ENCODE results near the gene CUL1. TPM values are rescaled to one million over a fixed set of nuclear protein-coding genes. Genes with fewer than 3 reads are reported as not detected.

CUL1 gene
- total and polyA plus RNA-seq, 2 donors (not counting 3 experiments of a cell fraction or from before 2014, with no cell fraction given): 25.7 to 50.2 TPM

DNA sequence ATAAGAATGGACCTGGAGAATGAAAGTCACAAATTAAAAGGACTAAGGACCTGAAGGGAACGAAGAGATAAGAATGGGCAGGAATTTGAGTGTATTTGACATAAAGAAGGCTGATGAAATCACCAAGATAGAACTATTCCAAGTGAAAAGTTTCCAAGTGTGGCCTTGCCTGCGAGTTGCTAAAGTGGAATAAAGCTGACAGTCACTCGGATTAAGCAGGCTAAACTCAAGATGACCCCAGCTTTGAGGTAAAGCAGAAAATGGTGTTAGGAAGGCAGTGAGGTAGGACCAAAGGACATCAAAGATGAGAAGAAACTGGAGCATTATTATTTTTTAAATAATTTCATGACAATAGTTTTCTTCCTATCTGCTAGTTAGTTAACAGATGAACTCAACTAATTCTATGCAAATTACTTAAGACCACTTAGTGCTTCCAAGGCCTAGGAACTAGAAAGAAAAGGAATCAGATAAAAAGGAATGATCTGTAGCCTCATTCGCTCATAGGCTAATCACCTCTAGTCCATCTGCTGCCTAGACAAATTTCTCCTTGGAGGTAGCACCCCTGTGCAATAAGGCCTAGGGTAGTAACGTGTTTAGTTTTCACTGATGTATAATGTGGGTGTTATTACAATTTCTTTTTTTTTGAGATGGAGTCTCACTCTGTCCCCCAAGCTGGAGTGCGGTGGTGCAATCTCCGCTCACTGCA lies 150.8 kb downstream of the CUL1 start:
- CTCF ChIA-PET: interaction anchor here (1.1 kb wide), 1 partner anchor 23 kb away, joined by 3 read pairs; no protein-coding TSS in a partner anchor
- Histone ChIP-seq H3K4me1 (ENCODE audit: control insufficient read depth, extremely low read depth, insufficient read depth, low read length) (peaks cover 37% of the 10 kb centered on the region), H3K9me1 (replicated peaks; ENCODE audit: control insufficient read depth, extremely low read depth, insufficient read depth, low read length) (peaks cover 2% of the 10 kb centered on the region), H3K4me3 (replicated peaks in 1 of 3; ENCODE audit: insufficient read depth in 1 of 3, low read depth in 1 of 3, low read length in 3 of 3) (no peak overlapping the region), H3K4me2 (ENCODE audit: insufficient read depth, low read length) (no peak overlapping the region), H3K36me3 (ENCODE audit: control insufficient read depth in 2 of 2, extremely low read depth in 1 of 2, insufficient read depth in 2 of 2, low read length in 2 of 2) (no peaks in the 10 kb centered on the region), H3K9me3 (replicated peaks; ENCODE audit: control insufficient read depth, insufficient read depth, low read length) (no peaks in the 10 kb centered on the region), H3K27me3 (ENCODE audit: control insufficient read depth in 2 of 2, insufficient read depth in 2 of 2, low read length in 2 of 2) (no peaks in the 10 kb centered on the region), H3K79me2 (ENCODE audit: control insufficient read depth, insufficient read depth, low read length) (peaks cover 92% of the 10 kb centered on the region), H3K27ac (ENCODE audit: insufficient read depth, low read depth, low read length) (no peak overlapping the region), H3K9ac (replicated peaks; ENCODE audit: extremely low read depth, insufficient read depth, low read length) (no peak overlapping the region), H4K20me1 (replicated peaks; ENCODE audit: control insufficient read depth, extremely low read depth, insufficient read depth, low read length) (peaks cover 2% of the 10 kb centered on the region), H2AFZ (ENCODE audit: low read depth, low read length) (no peak overlapping the region)
- BruUV-seq (replicated peaks): no TSS peak
- FAIRE-seq: no peak
- intact Hi-C loops (cut with micrococcal nuclease): no loop called here
- TF ChIP-seq, protein P1, sequence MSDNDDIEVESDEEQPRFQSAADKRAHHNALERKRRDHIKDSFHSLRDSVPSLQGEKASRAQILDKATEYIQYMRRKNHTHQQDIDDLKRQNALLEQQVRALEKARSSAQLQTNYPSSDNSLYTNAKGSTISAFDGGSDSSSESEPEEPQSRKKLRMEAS (IDR thresholded peaks at IDR 0.05; ENCODE audit: insufficient read depth, insufficient read length): no peak
- dilution Hi-C loops (cut with MboI; ENCODE audit: extremely low pct_ligation_motif_present, low sequenced_read_pairs): no loop called here
- POLR2A ChIA-PET: no interaction called here
- no peak for DNase-seq (ENCODE audit: low read depth, low spot score)

DNA sequence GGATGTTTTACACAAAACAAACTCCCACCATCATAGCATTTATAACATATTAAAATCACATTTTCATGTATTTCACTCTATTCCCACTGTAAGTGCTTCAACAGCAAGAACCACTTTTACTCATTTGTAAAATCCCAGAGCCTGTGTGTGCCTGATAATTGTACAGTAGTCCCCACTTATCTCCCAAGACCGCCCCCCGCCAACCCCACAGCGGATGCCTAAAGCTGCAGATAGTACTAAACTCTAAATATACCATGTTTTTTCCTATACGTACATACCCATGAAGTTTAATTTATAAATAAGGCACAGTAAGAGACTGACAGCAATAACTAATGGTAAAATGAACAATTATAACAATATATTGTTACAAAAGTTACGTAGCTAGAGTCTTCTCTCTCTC lies 151.9 kb downstream of the CUL1 start:
- dilution Hi-C loops (cut with MboI; ENCODE audit: extremely low pct_ligation_motif_present, low sequenced_read_pairs): no loop called here
- CTCF ChIA-PET: no interaction called here

More for the DNA sequence above, 151.9 kb downstream of the CUL1 start:
- POLR2A ChIA-PET: no interaction called here
- Histone ChIP-seq H3K4me3 (replicated peaks in 1 of 3; ENCODE audit: insufficient read depth in 1 of 3, low read depth in 1 of 3, low read length in 3 of 3) (no peak overlapping the region), H3K27me3 (ENCODE audit: control insufficient read depth in 2 of 2, insufficient read depth in 2 of 2, low read length in 2 of 2) (no peaks in the 10 kb centered on the region), H3K4me1 (ENCODE audit: control insufficient read depth, extremely low read depth, insufficient read depth, low read length) (peaks cover 37% of the 10 kb centered on the region), H3K36me3 (ENCODE audit: control insufficient read depth in 2 of 2, extremely low read depth in 1 of 2, insufficient read depth in 2 of 2, low read length in 2 of 2) (no peaks in the 10 kb centered on the region), H3K9ac (replicated peaks; ENCODE audit: extremely low read depth, insufficient read depth, low read length) (no peak overlapping the region), H3K9me3 (replicated peaks; ENCODE audit: control insufficient read depth, insufficient read depth, low read length) (no peaks in the 10 kb centered on the region), H2AFZ (ENCODE audit: low read depth, low read length) (no peak overlapping the region), H3K27ac (ENCODE audit: insufficient read depth, low read depth, low read length) (no peak overlapping the region), H3K79me2 (ENCODE audit: control insufficient read depth, insufficient read depth, low read length) (peaks cover 92% of the 10 kb centered on the region), H3K9me1 (replicated peaks; ENCODE audit: control insufficient read depth, extremely low read depth, insufficient read depth, low read length) (no peaks in the 10 kb centered on the region), H4K20me1 (replicated peaks; ENCODE audit: control insufficient read depth, extremely low read depth, insufficient read depth, low read length) (peaks cover 3% of the 10 kb centered on the region), H3K4me2 (ENCODE audit: insufficient read depth, low read length) (no peak overlapping the region)
- no TSS peak for BruUV-seq (replicated peaks)
- intact Hi-C loops (cut with micrococcal nuclease): no loop called here
- no peak for DNase-seq (ENCODE audit: low read depth, low spot score)
- no peak for FAIRE-seq
- TF ChIP-seq FOS (IDR thresholded peaks at IDR 0.05; ENCODE audit: borderline replicate concordance, insufficient read depth, low read length) (no peak), GATA2 (IDR thresholded peaks at IDR 0.05; ENCODE audit: insufficient read depth, insufficient read length, low read depth, low read length) (no peak), POLR2A (IDR thresholded peaks at IDR 0.05; ENCODE audit: low read depth, low read length) (no peak), MYC (IDR thresholded peaks at IDR 0.05; ENCODE audit: low read depth, low read length) (no peak), EZH2 (IDR thresholded peaks at IDR 0.05; ENCODE audit: borderline replicate concordance, low read depth, low read length, severe bottlenecking) (no peak), POLR2AphosphoS5 (IDR thresholded peaks at IDR 0.05; ENCODE audit: insufficient read depth, low read depth, low read length) (no peak)
- TF ChIP-seq, protein P1 (IDR thresholded peaks at IDR 0.05; ENCODE audit: insufficient read depth, insufficient read length): no peak

Small RNAs within 50 kb of the gene (small RNA-seq; reads per million reads assigned to genes)
- gene RNU7-20P (ENCODE audit: insufficient read depth, insufficient read length, low read depth, low replicate concordance): not detected

Other genes starting within 250 kb of the CUL1 start
- gene C7orf33, start 108.1 kb upstream of the CUL1 start, total RNA-seq: not detected in 2 replicates
- gene C7orf33, start 108.1 kb upstream of the CUL1 start, polyA plus RNA-seq: not detected in 2 replicates
- 29.5 and 33.4 TPM in 2 replicates for gene EZH2, start 185.4 kb downstream of the CUL1 start, total RNA-seq
- 15.2 and 16.9 TPM in 2 replicates for gene EZH2, start 185.4 kb downstream of the CUL1 start, polyA plus RNA-seq